NCI-H526 treated with DMSO at 0.1 percent for 48 hours (cell line): ENCODE results near the gene FAM20A.

ENCODE experiments used
- DNase-seq: peaks from one replicate; lab custom pipeline; 2025; lab: John Stamatoyannopoulos, UW

The FAM20A gene

GRCh38 chr17:68565661-68566441 is 35.3 kb downstream of the FAM20A start:
- no peak for DNase-seq

GRCh38 chr17:68564415-68565111 is 36.6 kb downstream of the FAM20A start:
- no peak for DNase-seq

GRCh38 chr17:68562736-68563135 is 38.4 kb downstream of the FAM20A start:
- no peak for DNase-seq

GRCh38 chr17:68560966-68561720 is 40.0 kb downstream of the FAM20A start:
- DNase-seq: no peak

GRCh38 chr17:68559316-68559715 is 41.9 kb downstream of the FAM20A start:
- no peak for DNase-seq

- DNase-seq: no peak
These were observed 44.6 kb downstream of the FAM20A start for GRCh38 chr17:68556551-68556950.

GRCh38 chr17:68544111-68544915 is 56.9 kb downstream of the FAM20A start:
- no peak for DNase-seq

- no peak for DNase-seq
These were observed 58.3 kb downstream of the FAM20A start for GRCh38 chr17:68542698-68543463.

GRCh38 chr17:68541816-68542215 is 59.4 kb downstream of the FAM20A start:
- no peak for DNase-seq

- DNase-seq: no peak
These were observed 60.2 kb downstream of the FAM20A start for GRCh38 chr17:68540981-68541380.

GRCh38 chr17:68539548-68540467 is 61.4 kb downstream of the FAM20A start:
- DNase-seq: no peak

- DNase-seq: no peak
These were observed 65.2 kb downstream of the FAM20A start for GRCh38 chr17:68535922-68536321.

- DNase-seq: no peak
These were observed 66.5 kb downstream of the FAM20A start for GRCh38 chr17:68534695-68535088.

GRCh38 chr17:68533887-68534694 is 67.1 kb downstream of the FAM20A start:
- no peak for DNase-seq

- DNase-seq: no peak
These were observed 68.3 kb downstream of the FAM20A start for GRCh38 chr17:68532826-68533225.

- DNase-seq: no peak
These were observed 69.9 kb downstream of the FAM20A start for GRCh38 chr17:68531252-68531651.

GRCh38 chr17:68527314-68527713 is 73.9 kb downstream of the FAM20A start:
- no peak for DNase-seq

- DNase-seq: no peak
These were observed 74.6 kb downstream of the FAM20A start for GRCh38 chr17:68526548-68526947.

GRCh38 chr17:68522266-68522665 is 78.9 kb downstream of the FAM20A start:
- DNase-seq: no peak
